ENCODE results near the gene LFNG.

LFNG gene

DNA sequence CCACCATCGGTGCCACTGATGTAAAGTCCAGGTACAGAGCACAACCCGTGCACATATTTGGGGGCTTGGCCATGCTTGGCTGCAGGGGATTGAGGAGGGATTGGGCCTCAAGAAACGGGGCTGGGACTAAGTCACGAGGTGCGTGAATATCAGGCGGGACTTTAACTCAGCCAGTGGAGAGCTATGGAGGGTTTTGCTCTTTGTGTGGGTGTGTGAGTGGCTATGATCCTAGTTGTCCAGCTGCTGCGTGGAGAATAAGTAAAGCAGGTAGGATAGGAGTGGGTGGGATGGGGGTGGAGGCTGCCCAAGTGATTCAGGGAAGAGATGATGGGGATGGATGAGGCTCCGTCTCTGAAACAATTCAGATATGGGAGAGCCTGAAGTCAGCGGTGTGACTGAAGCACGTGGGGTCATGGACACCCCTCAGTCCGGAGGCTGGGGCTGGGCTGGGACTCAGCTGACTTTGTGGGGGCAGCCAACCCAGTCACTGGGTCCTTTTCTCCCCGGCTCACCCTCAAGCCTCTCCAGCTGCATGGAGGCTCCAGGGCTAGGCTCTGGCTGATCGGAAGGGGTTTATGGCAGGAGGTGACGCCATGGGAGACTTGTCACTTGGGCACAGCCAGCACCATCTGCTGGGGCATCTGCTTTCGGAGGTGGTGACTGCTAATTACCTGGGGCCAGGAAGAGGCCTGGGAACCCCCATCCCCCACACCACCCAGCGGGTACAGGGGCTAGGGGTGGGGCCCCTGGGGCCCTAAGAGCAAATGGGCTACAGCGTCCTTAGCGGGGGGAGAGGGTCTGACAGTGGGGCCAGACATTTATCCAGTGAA lies 1.7 kb upstream of the LFNG start:
- no peak for DNase-seq (ENCODE audit: low read depth)

DNA sequence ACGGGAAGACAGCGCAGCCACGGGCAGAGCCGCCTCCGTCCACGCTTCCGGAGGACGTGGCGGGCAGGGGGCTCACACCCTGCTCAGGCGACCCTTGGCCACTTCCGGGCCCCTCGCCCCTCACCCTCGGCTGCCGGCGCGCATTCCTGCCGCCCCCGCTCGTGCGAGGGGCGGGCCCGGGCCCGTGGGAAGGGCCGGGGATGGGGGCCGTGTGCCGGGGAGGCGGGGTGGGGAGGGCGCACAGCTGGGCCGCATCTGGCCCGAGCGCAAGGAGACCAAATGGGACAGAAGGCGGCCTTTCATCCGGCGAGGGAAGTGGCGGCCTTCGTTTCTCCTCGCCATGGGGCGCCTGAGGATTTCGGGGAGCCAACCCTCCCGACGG lies 846 bp upstream of the LFNG start:
- DNase-seq (ENCODE audit: low read depth) = no peak

- DNase-seq (ENCODE audit: low read depth) = no peak
Observed at GRCh38 chr7:2520131-2520760, 672 bp downstream of the LFNG start.

GRCh38 chr7:2520761-2521290 lies 1.3 kb downstream of the LFNG start:
- DNase-seq (ENCODE audit: low read depth) = no peak

DNA sequence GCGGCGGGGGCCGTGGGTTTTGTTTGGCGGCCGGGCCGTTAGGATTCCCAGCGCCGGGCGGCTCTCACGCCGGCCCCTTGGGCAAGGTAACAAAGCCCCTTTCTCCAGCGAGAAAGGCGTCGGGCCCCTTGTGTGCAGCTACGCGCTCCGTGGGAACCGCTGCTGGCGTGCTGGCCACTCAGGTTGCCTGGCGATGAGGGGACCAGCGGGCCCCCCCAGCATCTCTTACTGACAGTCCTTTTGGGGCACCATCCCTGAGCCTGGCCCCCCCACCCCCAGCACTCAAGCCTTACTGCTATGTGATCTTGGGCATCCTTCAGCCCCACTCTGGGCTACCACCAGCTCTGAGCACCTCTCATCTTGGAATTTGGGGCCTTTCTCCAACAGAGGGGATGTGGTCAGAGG lies 1.8 kb downstream of the LFNG start:
- DNase-seq (ENCODE audit: low read depth) = no peak

DNA sequence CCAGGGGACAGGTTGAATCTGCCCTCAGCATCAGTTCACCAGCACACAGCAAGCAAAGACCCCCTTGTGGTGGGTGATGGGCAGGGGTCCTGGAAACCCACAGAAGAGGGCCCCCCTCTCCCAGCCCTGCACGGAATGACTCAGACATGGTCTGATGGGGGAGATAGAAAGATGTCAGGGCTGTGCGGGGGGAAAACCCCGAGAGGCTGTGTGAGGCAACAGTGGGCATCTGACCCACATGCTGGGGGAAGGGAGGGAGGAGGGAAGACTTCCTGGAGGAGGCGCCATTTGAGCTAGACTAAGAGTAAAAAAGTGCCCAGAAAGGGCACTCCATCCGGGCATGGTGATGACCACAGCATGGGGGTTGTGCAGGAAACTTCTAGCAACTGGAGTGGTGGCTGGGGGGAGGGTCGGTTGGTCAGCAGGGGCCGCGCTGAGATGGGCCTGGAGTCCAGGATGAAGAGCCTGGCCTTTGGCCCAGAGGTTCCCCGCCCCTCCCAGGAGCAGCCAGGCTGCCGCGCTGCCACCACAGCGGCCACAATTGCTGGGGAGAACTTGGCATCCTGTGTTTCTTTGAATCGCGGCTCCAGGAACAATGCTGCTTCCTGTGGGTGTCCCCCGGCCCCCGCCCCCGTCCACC lies 2.5 kb downstream of the LFNG start:
- no peak for DNase-seq (ENCODE audit: low read depth)

GRCh38 chr7:2522780-2523433 lies 3.3 kb downstream of the LFNG start:
- no peak for DNase-seq (ENCODE audit: low read depth)

GRCh38 chr7:2523461-2523936 lies 3.9 kb downstream of the LFNG start:
- DNase-seq (ENCODE audit: low read depth) = no peak

DNA sequence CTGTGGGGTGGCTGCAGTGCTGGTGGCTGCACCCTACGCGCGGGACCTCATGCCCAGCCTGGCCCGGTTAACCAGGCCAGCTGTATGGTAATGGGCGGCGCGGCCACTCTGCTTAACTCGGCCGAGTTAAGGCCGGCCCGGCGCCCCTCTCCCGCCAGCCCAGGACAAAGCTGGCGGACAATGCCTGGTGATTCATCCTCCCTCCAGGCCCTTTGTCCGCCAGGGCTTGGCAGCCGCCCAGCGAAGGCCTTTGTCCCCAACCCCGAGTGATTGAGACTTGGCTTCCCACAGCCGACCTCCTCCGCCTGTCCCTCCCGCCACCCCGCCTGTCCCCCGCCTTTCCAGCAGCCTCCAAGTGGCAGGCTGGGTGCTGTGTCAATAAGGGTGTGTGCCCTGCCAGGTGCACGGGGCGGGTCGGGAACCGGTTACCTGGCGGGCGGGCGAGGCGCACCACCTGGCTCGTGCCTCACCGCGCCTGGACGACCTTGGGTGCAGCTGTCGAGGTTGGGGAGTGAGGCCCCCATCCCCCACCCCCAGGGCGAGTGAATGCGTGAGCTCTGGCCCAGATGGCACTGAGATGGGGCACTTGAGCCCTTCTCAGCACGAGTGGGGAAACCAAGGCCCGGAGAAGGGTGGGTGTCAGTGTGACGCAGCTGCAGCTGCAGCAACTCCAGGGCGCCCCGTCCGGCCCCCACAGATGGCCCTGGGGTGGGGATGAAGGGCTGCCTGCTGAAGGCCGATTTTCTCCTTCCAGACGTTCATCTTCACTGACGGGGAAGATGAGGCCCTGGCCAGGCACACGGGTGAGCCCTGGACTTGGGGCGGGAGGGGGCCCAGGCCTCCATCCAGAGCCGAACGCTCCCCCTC lies 4.6 kb downstream of the LFNG start:
- DNase-seq (ENCODE audit: low read depth) = no peak

DNA sequence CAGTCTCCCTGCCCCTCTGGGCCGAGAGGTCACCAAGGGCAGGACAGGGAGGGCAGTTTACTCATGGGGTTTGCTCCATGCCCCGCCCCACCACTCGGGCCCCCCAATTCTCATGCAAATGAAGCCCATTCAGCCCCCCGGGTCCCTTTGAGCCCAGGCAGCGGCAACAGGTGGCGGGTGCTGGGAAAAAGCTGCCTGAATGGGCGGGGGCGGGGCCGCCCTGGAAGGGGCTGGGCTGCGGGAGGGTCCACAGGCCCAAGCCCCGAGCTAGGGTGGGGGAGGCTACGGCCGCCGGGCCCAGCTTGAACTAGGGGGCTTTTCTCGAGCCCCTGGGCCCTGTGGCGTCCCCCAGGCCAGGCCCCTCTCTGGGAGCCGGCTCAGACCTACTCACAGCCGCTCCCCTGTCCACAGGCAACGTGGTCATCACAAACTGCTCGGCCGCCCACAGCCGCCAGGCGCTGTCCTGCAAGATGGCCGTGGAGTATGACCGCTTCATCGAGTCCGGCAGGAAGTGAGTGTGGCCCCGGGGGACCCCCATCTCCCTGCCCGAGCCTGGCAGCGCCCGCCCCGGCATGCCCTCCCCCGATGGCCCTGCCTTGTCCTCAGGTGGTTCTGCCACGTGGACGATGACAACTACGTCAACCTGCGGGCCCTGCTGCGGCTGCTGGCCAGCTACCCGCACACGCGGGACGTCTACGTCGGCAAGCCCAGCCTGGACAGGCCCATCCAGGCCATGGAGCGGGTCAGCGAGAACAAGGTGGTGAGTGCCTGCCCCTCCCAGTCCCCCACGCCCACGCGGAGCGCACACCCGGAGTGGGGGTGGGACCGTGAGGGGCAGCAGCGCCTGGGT lies 5.5 kb downstream of the LFNG start:
- no peak for DNase-seq (ENCODE audit: low read depth)

DNA sequence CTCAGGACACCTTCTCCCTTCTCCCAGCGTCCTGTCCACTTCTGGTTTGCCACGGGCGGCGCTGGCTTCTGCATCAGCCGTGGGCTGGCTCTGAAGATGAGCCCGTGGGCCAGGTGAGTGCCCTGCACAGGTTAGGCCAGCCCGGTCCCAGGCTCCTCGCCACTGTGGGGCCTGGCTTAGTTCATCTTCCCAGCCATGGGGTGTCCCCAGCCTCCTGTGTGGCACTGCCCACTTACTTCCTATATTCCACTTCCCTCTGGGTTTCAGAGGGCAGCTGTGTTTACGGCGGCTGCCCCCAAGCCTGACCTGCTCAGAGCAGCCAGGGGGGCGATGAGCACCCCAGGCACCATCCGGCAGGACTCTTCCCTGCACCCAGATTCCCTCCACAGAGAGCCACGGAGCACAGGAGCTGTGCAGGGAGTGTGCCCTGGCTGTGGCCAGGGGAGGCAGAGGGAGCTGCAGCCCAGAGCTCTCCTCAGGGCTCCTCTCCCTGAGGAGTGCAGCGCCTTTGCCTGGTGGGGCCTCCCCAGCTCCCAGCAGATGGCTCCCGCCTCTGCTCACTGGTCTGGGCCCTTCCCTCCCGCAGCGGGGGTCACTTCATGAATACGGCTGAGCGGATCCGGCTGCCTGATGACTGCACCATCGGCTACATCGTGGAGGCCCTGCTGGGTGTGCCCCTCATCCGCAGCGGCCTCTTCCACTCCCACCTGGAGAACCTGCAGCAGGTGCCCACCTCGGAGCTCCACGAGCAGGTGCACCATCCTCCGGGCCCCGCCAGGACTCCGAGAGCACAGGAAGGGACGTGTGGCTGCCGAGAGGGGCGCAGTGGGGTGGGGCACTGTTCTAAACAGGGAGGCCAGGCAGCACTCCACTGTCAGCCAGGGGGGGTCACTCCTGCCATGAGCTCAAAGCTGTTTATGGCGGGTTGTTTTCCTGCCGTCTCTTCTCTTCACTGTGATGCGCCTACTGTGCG lies 6.4 kb downstream of the LFNG start:
- no peak for DNase-seq (ENCODE audit: low read depth)

- no peak for DNase-seq (ENCODE audit: low read depth)
Observed at GRCh38 chr7:2526659-2527504, 7.3 kb downstream of the LFNG start.

- DNase-seq (ENCODE audit: low read depth) = no peak
Observed at GRCh38 chr7:2527505-2528467, 8.2 kb downstream of the LFNG start.

DNA sequence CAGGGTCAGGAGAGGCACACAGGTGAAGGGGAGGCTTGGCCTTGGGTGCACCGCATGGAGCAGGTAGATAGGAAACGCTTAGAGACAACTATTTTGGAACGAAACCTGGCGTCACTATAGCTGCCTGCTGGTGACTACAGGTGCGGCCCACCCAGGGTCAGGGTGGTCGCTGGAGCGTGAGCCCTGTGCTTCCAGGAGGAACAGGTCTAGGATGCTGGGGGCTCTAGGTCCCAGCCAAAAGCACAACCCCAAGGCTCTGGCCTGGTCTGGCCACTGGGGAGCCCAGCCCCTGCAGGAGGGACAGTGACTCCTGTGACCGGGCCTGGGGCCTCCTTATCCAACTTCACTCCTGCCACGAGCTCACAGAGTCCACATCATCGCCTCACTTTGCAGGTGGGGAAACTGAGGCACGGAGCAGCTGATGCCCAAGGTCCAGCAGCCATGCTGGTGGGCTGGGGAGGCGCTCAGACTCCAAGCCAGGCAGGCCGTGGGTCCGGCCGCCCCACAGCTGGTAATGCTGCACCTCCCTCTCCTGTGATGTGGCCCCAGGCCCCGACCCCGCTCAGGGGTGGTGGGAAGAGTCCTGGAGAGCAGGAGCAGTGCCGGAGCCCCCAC lies 9.0 kb downstream of the LFNG start:
- DNase-seq (ENCODE audit: low read depth) = no peak

GRCh38 chr7:2529161-2530070 lies 9.8 kb downstream of the LFNG start:
- no peak for DNase-seq (ENCODE audit: low read depth)
